Activated B cell treated with CpG ODN at 0.5 μM for 24 hours (primary cell): ENCODE measurements around the gene RNF114. TPM values are rescaled to one million over a fixed set of nuclear protein-coding genes. Genes with fewer than 3 reads are reported as not detected.

Experiments used
- ATAC-seq: fragments of 200-7000 bp; cut with Tn5 transposase; one replicate; pipeline ENCODE4 v1.10.0; 2021; ENCODE audit warnings: low read depth, mild to moderate bottlenecking, moderate library complexity
- CTCF ChIA-PET: fragments of 350-600 bp; sonication (Branson Sonifier 250); formaldehyde crosslinking; loops from one replicate; lab custom pipeline; 2021; ENCODE audit warnings: antibody characterized with exemption; lab: Charles Lee
- POLR2A ChIA-PET: fragments of 350-600 bp; sonication (Branson Sonifier 250); formaldehyde crosslinking; loops from one replicate; lab custom pipeline; 2021; ENCODE audit warnings: antibody characterized with exemption; lab: Charles Lee
- DNase-seq: peaks from one replicate; pipeline ENCODE4 v3.0.0; 2022
- H3K27ac Mint-ChIP-seq: one replicate; pipeline ENCODE4 v1.8.0; 2020; ENCODE audit warnings: mixed read lengths
- H3K27me3 Mint-ChIP-seq: one replicate; pipeline ENCODE4 v1.8.0; 2021; ENCODE audit warnings: mixed read lengths
- H3K36me3 Mint-ChIP-seq: one replicate; pipeline ENCODE4 v1.8.0; 2021; ENCODE audit warnings: low read depth, mixed read lengths
- H3K4me1 Mint-ChIP-seq: one replicate; pipeline ENCODE4 v1.8.0; 2021; ENCODE audit warnings: mixed read lengths
- H3K4me3 Mint-ChIP-seq: one replicate; pipeline ENCODE4 v1.8.0; 2020; ENCODE audit warnings: mild to moderate bottlenecking, mixed read lengths
- H3K9me3 Mint-ChIP-seq: one replicate; pipeline ENCODE4 v1.8.0; 2020; ENCODE audit warnings: mixed read lengths
- intact Hi-C: fragments of 100-400 bp; cut with micrococcal nuclease; formaldehyde crosslinking; loops from one replicate; pipeline ENCODE4 v1.15.1; 2024
- total RNA-seq: library from RNA; stranded (reverse); gene quantifications from 2 replicates; pipeline ENCODE4 v1.2.3, GENCODE V29; 2022
- TF ChIP-seq, protein P1 (sequence below): fragments of 200-600 bp; IDR thresholded peaks from one replicate; pipeline ENCODE4 v1.8.0; 2022; ENCODE audit warnings: antibody characterized with exemption, mild to moderate bottlenecking

Gene RNF114
- total RNA-seq, 1 donor from 2014 or later = 56.5 TPM

DNA sequence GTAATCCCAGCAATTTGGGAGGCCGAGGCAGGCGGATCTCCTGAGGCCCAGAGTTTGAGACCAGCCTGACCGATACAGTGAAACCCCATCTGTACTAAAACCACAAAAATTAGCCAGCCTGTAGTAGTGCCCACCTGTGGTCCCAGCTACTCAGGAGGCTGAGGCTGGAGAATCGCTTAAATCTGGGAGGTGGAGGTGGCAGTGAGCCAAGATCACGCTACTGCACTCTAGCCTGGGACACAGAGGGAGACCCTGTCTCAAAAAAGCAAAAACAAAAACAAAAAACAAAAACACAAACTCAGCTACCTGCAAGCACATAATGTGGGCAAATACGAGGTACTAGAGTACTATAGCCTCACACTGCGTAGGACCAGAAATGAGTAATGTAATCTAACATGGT, 17.2 kb upstream of the RNF114 start:
- no peak overlapping the region for H3K27ac Mint-ChIP-seq
- no peak for ATAC-seq
- intact Hi-C loops = loop anchor here (5.0 kb wide), 1 partner anchor 207 kb away; the partner anchor contains the start of gene B4GALT5
- H3K9me3 Mint-ChIP-seq = no peaks in the 10 kb centered on the region
- peaks cover 22% of the 10 kb centered on the region for H3K4me1 Mint-ChIP-seq
- CTCF ChIA-PET = no interaction called here
- H3K36me3 Mint-ChIP-seq = peaks cover 5% of the 10 kb centered on the region
- H3K4me3 Mint-ChIP-seq = no peak overlapping the region
- DNase-seq = no peak
- POLR2A ChIA-PET = no interaction called here
- H3K27me3 Mint-ChIP-seq = no peaks in the 10 kb centered on the region
- TF ChIP-seq, protein P1, sequence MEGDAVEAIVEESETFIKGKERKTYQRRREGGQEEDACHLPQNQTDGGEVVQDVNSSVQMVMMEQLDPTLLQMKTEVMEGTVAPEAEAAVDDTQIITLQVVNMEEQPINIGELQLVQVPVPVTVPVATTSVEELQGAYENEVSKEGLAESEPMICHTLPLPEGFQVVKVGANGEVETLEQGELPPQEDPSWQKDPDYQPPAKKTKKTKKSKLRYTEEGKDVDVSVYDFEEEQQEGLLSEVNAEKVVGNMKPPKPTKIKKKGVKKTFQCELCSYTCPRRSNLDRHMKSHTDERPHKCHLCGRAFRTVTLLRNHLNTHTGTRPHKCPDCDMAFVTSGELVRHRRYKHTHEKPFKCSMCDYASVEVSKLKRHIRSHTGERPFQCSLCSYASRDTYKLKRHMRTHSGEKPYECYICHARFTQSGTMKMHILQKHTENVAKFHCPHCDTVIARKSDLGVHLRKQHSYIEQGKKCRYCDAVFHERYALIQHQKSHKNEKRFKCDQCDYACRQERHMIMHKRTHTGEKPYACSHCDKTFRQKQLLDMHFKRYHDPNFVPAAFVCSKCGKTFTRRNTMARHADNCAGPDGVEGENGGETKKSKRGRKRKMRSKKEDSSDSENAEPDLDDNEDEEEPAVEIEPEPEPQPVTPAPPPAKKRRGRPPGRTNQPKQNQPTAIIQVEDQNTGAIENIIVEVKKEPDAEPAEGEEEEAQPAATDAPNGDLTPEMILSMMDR = no peak

DNA sequence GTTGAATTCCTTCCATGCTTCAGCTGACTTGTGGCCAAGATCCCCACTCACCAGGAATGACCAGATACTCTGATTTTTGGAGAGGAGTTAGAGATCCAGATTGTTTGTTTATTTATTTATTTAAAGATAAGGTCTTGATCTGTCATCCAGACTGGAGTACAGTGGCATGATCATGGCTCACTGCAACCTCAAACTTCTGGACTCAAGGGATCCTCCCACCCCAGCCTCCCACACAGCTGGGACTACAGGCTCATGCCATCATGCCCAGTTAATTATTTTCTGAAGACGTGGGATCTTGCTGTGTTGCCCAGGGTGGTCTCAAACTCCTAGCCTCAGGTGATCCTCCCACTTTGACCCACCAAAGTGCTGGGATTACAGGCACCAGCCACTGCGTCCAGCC, 16.7 kb upstream of the RNF114 start:
- ChIA-PET CTCF (interaction anchor here (1.4 kb wide), 1 partner anchor 152 kb away, joined by 3 read pairs; no protein-coding TSS in a partner anchor), POLR2A (no interaction called here)
- DNase-seq (no peak), ATAC-seq (no peak)
- intact Hi-C loops = loop anchor here (5.0 kb wide), 1 partner anchor 207 kb away; the partner anchor contains the start of gene B4GALT5
- no peaks in the 10 kb centered on the region for H3K9me3 Mint-ChIP-seq
- H3K27me3 Mint-ChIP-seq = no peaks in the 10 kb centered on the region
- H3K4me1 Mint-ChIP-seq = peaks cover 17% of the 10 kb centered on the region
- H3K4me3 Mint-ChIP-seq = no peak overlapping the region
- TF ChIP-seq, protein P1 = no peak
- H3K36me3 Mint-ChIP-seq = peaks cover 5% of the 10 kb centered on the region
- no peak overlapping the region for H3K27ac Mint-ChIP-seq

DNA sequence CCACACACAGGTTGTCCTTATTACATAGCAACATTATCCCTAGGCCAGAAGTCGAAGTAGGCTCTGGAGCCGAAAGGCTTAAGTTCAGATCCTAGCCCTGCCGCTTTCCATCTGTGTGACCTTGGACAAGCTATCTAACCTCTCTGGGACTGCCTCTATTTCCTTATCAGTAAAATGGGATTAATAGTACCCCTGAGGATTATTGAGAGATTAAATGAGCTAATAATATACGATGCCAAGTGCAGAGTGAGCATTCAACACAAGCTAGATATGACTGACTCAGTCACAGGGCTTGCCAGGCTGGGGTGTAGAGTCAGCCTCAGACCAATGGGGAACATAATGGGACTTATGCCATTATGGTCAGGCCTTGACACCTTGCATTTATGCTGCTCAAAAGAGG, 11.9 kb upstream of the RNF114 start:
- intact Hi-C loops = no loop called here
- no peak for DNase-seq
- H3K27ac Mint-ChIP-seq = no peak overlapping the region
- TF ChIP-seq, protein P1 = no peak
- peaks cover 4% of the 10 kb centered on the region for H3K4me1 Mint-ChIP-seq
- no peaks in the 10 kb centered on the region for H3K27me3 Mint-ChIP-seq
- ChIA-PET CTCF (interaction anchor here (0.9 kb wide), 1 partner anchor 147 kb away, joined by 3 read pairs; no protein-coding TSS in a partner anchor), POLR2A (interaction anchor here (0.7 kb wide), 1 partner anchor 359 kb away, joined by 4 read pairs; no protein-coding TSS in a partner anchor)
- no peak for ATAC-seq
- H3K9me3 Mint-ChIP-seq = no peaks in the 10 kb centered on the region
- no peaks in the 10 kb centered on the region for H3K36me3 Mint-ChIP-seq
- H3K4me3 Mint-ChIP-seq = no peak overlapping the region

DNA sequence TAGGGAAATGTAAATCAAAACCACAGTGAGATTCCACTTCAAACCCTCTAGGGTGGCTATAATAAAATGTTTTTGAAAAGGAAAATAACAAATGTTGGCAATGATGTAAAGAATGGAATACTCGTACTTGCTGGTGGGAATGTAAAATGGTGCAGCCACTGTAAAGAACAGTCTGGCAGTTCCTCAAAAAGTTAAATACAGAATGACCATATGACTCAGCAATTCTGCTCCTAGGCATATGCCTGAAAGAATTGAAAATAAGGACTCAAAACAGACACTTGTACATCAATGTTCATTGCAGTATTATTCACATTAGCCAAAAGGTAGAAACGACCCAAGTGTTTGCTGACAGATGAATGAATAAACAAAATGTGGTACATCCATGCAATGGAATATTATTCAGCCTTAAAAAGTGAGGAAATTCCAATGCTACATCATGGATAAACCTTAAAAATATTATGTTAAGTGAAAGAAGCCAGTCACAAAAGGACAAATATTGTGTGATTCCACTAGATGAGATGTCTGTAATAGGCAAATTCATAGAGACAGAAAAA, 10.2 kb upstream of the RNF114 start:
- TF ChIP-seq, protein P1 = no peak
- DNase-seq (no peak), ATAC-seq (no peak)
- no peaks in the 10 kb centered on the region for H3K36me3 Mint-ChIP-seq
- no peaks in the 10 kb centered on the region for H3K27me3 Mint-ChIP-seq
- ChIA-PET POLR2A (no interaction called here), CTCF (interaction anchor here (1.2 kb wide), 1 partner anchor 384 kb away, joined by 4 read pairs; no protein-coding TSS in a partner anchor)
- H3K4me3 Mint-ChIP-seq = no peak overlapping the region
- intact Hi-C loops = loop anchor here (5.0 kb wide), 1 partner anchor 79 kb away; no protein-coding TSS in a partner anchor
- H3K4me1 Mint-ChIP-seq = peaks cover 4% of the 10 kb centered on the region
- H3K9me3 Mint-ChIP-seq = no peaks in the 10 kb centered on the region
- H3K27ac Mint-ChIP-seq = no peak overlapping the region

DNA sequence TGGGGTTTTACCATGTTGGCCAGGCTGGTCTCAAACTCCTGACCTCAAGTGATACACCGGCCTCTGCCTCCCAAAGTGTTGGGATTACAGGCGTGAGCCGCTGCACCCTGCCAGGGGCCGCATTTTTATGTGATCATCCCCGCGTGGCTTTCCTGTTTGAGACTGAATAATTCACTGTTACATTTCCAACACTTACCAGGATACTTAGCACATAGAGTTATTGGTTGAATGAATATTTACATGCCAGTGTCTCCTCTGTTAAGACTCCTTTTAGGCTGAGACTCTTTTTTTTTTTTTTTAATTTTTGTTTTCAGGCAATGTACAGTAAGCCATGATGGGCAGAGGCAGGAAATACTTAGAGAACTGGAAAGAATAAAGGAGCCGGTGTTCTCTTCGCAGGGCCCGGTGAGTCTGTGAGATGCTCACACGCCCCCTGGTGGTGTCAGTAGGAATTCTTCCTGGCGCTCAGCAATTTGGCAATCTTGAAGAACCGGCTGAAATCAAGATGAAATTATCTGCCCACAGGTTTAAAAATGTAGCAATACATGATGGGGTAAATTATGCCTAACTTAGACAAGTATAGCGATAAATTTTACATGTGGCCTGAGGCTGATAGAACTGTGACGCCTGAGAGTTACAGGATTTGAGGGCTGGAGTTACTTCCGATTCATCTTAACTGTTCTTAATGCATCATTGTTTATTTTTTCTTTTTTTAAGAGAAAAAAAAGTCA, 7.6 kb upstream of the RNF114 start:
- Mint-ChIP-seq H3K27ac (no peak overlapping the region), H3K9me3 (no peaks in the 10 kb centered on the region), H3K27me3 (no peaks in the 10 kb centered on the region), H3K4me3 (no peak overlapping the region), H3K36me3 (no peaks in the 10 kb centered on the region), H3K4me1 (peaks cover 4% of the 10 kb centered on the region)
- CTCF ChIA-PET = interaction anchor here (0.7 to 1.4 kb wide), 4 partner anchors 9 to 387 kb away, joined by 3 to 4 read pairs (median 3); no protein-coding TSS in a partner anchor
- TF ChIP-seq, protein P1 = peak; percentile 59
- POLR2A ChIA-PET = no interaction called here
- intact Hi-C loops = loop anchor here (1.0 to 5.0 kb wide), 6 partner anchors 8 to 594 kb away; partner anchors contain the start of genes RNF114 and SPATA2
- ATAC-seq = peak; percentile 85
- DNase-seq = peak; percentile 48
